Colonic mucosa (tissue), 4 donors: ENCODE results near the gene SEPTIN14. TPM values are rescaled to one million over a fixed set of nuclear protein-coding genes. Genes with fewer than 3 reads are reported as not detected.
"Not testable (repeated sequence)": the region's sequence is repeated elsewhere in the genome, so short reads cannot be mapped to it uniquely, and the experiment has no call there.

Experiments
- DNase-seq: peaks from one replicate; pipeline ENCODE4 v3.0.0-alpha.2; 2020
- H3K27ac ChIP-seq: fragments of 200-600 bp; one replicate; pipeline ENCODE4 v1.8.0; 2021
- H3K27me3 ChIP-seq: fragments of 200-600 bp; one replicate; pipeline ENCODE4 v1.8.0; 2021
- H3K36me3 ChIP-seq: fragments of 200-600 bp; one replicate; pipeline ENCODE4 v1.8.0; 2021
- H3K4me1 ChIP-seq: fragments of 200-600 bp; one replicate; pipeline ENCODE4 v1.8.0; 2021; ENCODE audit warnings: mild to moderate bottlenecking
- H3K4me3 ChIP-seq: fragments of 200-600 bp; one replicate; pipeline ENCODE4 v1.8.0; 2021
- H3K9ac ChIP-seq, 2 donors: one replicate each; pipeline ENCODE4 v1.7.0; 2013; ENCODE audit warnings: control low read depth in 2 of 2, low read depth in 2 of 2, low read length in 2 of 2
- H3K9me3 ChIP-seq: fragments of 200-600 bp; one replicate; pipeline ENCODE4 v1.8.0; 2021
- CTCF ChIP-seq: fragments of 200-600 bp; IDR thresholded peaks from one replicate; pipeline ENCODE4 v1.8.0; 2022; ENCODE audit warnings: antibody characterized with exemption, mild to moderate bottlenecking
- intact Hi-C: fragments of 100-400 bp; cut with DNase I; formaldehyde crosslinking; loops from one replicate; pipeline ENCODE4 v1.14.1; 2022
- total RNA-seq, 2 donors: library from RNA; stranded (reverse); fragmentation: NEBNext Ultra II Directional in 1 of 2; extraction: Animal tissue kit (Norgen Biotek cat#: 25700) in 1 of 2; gene quantifications; one replicate each; pipeline ENCODE4 v1.2.1, GENCODE V29; 2021
- donor health status: healthy.
- donor health status: DM: no; HTN: no; CAD: no.
- donor health status: DM: no; HTN: no; CAD: no.

Gene SEPTIN14
- total RNA-seq, 2 donors from 2014 or later, result not detected

- no peaks in the 10 kb centered on the region for H3K27me3 ChIP-seq
- no peak for TF ChIP-seq CTCF
- no peak overlapping the region for H3K27ac ChIP-seq
- no peaks in the 10 kb centered on the region for H3K4me1 ChIP-seq
- intact Hi-C loops, result no loop called here
- no peaks in the 10 kb centered on the region for H3K9me3 ChIP-seq
- H3K9ac ChIP-seq, result no peak overlapping the region
- DNase-seq, result no peak
- H3K36me3 ChIP-seq, result no peaks in the 10 kb centered on the region
- no peak overlapping the region for H3K4me3 ChIP-seq
Measured at GRCh38 chr7:55778631-55779030, 83.9 kb downstream of the SEPTIN14 start.

GRCh38 chr7:55776196-55776595, 86.4 kb downstream of the SEPTIN14 start:
- Histone ChIP-seq H3K27ac (no peak overlapping the region), H3K9ac (no peak overlapping the region), H3K9me3 (no peaks in the 10 kb centered on the region), H3K27me3 (no peaks in the 10 kb centered on the region), H3K4me1 (no peaks in the 10 kb centered on the region), H3K4me3 (no peak overlapping the region), H3K36me3 (no peaks in the 10 kb centered on the region)
- no peak for TF ChIP-seq CTCF
- intact Hi-C loops, result no loop called here
- no peak for DNase-seq

GRCh38 chr7:55775051-55775420, 87.5 kb downstream of the SEPTIN14 start:
- no peaks in the 10 kb centered on the region for H3K4me1 ChIP-seq
- H3K36me3 ChIP-seq, result no peaks in the 10 kb centered on the region
- no peak for TF ChIP-seq CTCF
- intact Hi-C loops, result no loop called here
- no peak overlapping the region for H3K9ac ChIP-seq
- H3K9me3 ChIP-seq, result no peaks in the 10 kb centered on the region
- no peak overlapping the region for H3K4me3 ChIP-seq
- H3K27me3 ChIP-seq, result no peaks in the 10 kb centered on the region
- no peak for DNase-seq
- no peak overlapping the region for H3K27ac ChIP-seq

GRCh38 chr7:55774327-55775050, 88.1 kb downstream of the SEPTIN14 start:
- H3K4me1 ChIP-seq, result no peaks in the 10 kb centered on the region
- no peaks in the 10 kb centered on the region for H3K9me3 ChIP-seq
- TF ChIP-seq CTCF, result no peak
- no peak for DNase-seq
- H3K4me3 ChIP-seq, result no peak overlapping the region
- H3K27me3 ChIP-seq, result no peaks in the 10 kb centered on the region
- intact Hi-C loops, result no loop called here
- H3K9ac ChIP-seq, result no peak overlapping the region
- H3K27ac ChIP-seq, result no peak overlapping the region
- no peaks in the 10 kb centered on the region for H3K36me3 ChIP-seq

- Histone ChIP-seq H3K4me3 (no peak overlapping the region), H3K36me3 (no peaks in the 10 kb centered on the region), H3K9ac (no peak overlapping the region), H3K27me3 (no peaks in the 10 kb centered on the region), H3K9me3 (no peaks in the 10 kb centered on the region), H3K27ac (no peak overlapping the region), H3K4me1 (no peaks in the 10 kb centered on the region)
- no peak for TF ChIP-seq CTCF
- DNase-seq, result no peak
- intact Hi-C loops, result no loop called here
Measured at GRCh38 chr7:55770778-55771177, 91.8 kb downstream of the SEPTIN14 start.

GRCh38 chr7:55753274-55753862, 109.2 kb downstream of the SEPTIN14 start:
- H3K9me3 ChIP-seq, H3K36me3 ChIP-seq, H3K4me1 ChIP-seq, H3K4me3 ChIP-seq, H3K27me3 ChIP-seq, H3K9ac ChIP-seq, H3K27ac ChIP-seq, DNase-seq, intact Hi-C loops: not testable (repeated sequence)

GRCh38 chr7:55744706-55745105, 117.8 kb downstream of the SEPTIN14 start:
- H3K4me3 ChIP-seq, H3K9ac ChIP-seq, H3K4me1 ChIP-seq, H3K27me3 ChIP-seq, DNase-seq, intact Hi-C loops, H3K9me3 ChIP-seq, H3K27ac ChIP-seq, H3K36me3 ChIP-seq: not testable (repeated sequence)
